HepG2 (cell line): Measurements from ENCODE around the gene ANKRD65.
A peak's percentile ranks its signal among the peaks of the same experiment; 100 is the strongest.

ENCODE experiments used
- BRCA1 ChIP-seq: sonication (generic); formaldehyde crosslinking; IDR thresholded peaks from 2 replicates; pipeline ENCODE4 v1.4.0; 2020; ENCODE audit warnings: missing genetic modification reagents
- NFE2L2 ChIP-seq: fragments of 150-350 bp; IDR thresholded peaks from 2 replicates; pipeline ENCODE4 v1.6.1; 2014; ENCODE audit warnings: low read length
- REST ChIP-seq, 2 experiments: IDR thresholded peaks; 2 replicates each; pipeline ENCODE4 v1.6.1; 2011 to 2012; ENCODE audit warnings: low read length in 2 of 2, borderline replicate concordance in 1 of 2, low read depth in 1 of 2, mild to moderate bottlenecking in 1 of 2, moderate library complexity in 1 of 2
- SMAD1 ChIP-seq: sonication (generic); formaldehyde crosslinking; IDR thresholded peaks from 2 replicates; pipeline ENCODE4 v1.4.0; 2020; ENCODE audit warnings: missing genetic modification reagents, low read depth, mild to moderate bottlenecking, borderline replicate concordance
- TBP ChIP-seq: sonication (generic); formaldehyde crosslinking; IDR thresholded peaks from 2 replicates; pipeline ENCODE4 v1.5.0; 2020; ENCODE audit warnings: missing genetic modification reagents
- ZBTB34 ChIP-seq: sonication (generic); formaldehyde crosslinking; IDR thresholded peaks from 2 replicates; pipeline ENCODE4 v1.8.0; 2022; ENCODE audit warnings: mild to moderate bottlenecking, missing genetic modification reagents
- ZFP36 ChIP-seq: fragments of 150-350 bp; IDR thresholded peaks from 2 replicates; pipeline ENCODE4 v1.6.1; 2018; ENCODE audit warnings: borderline replicate concordance, low read length, low read depth; ENCODE audit not compliant: partially characterized antibody
- ZNF225 ChIP-seq: sonication (generic); formaldehyde crosslinking; IDR thresholded peaks from 2 replicates; pipeline ENCODE4 v1.4.0; 2020; ENCODE audit warnings: mild to moderate bottlenecking, missing genetic modification reagents
- ZNF776 ChIP-seq: sonication (generic); formaldehyde crosslinking; IDR thresholded peaks from 2 replicates; pipeline ENCODE4 v1.4.0; 2020; ENCODE audit warnings: mild to moderate bottlenecking, missing genetic modification reagents
- ZNF782 ChIP-seq: sonication (generic); formaldehyde crosslinking; IDR thresholded peaks from 2 replicates; pipeline ENCODE4 v1.4.0; 2020; ENCODE audit warnings: missing genetic modification reagents, mild to moderate bottlenecking, borderline replicate concordance

GRCh38 chr1:1374929-1375662 is 46.0 kb downstream of the ANKRD65 start, which contains the start of gene AURKAIP1:
- TF ChIP-seq ZNF782 (CRISPR knock-in tag) (no peak), ZFP36 (no peak), REST (IDR thresholded peaks at IDR 0.05; ENCODE audit: borderline replicate concordance in 1 of 2, low read depth in 1 of 2, low read length in 2 of 2) (0 out of 4 replicates have a peak, but pooled peaks of 1 of the 2 experiments have one; percentile 63), SMAD1 (peak; percentile 91; the same call in 1 of the 2 replicates), TBP (CRISPR knock-in tag) (peak; percentile 72; the same call in 1 of the 2 replicates), NFE2L2 (no peak), BRCA1 (no peak), ZBTB34 (CRISPR knock-in tag) (no peak; the same call in 1 of the 2 replicates), ZNF225 (CRISPR knock-in tag) (peak; percentile 51; the same call in 1 of the 2 replicates), ZNF776 (no peak; the same call in 1 of the 2 replicates)
